ENCODE data around the gene KLHDC3. TPM values are rescaled to one million over a fixed set of nuclear protein-coding genes. Genes with fewer than 3 reads are reported as not detected.
A peak's percentile ranks its signal among the peaks of the same experiment; 100 is the strongest.
"Not testable (repeated sequence)": the region's sequence is repeated elsewhere in the genome, so short reads cannot be mapped to it uniquely, and the experiment has no call there.

The KLHDC3 gene
- total RNA-seq, 1 donor from 2014 or later = 154 TPM

GRCh38 chr6:43037706-43038105 is 23.7 kb downstream of the KLHDC3 start:
- Mint-ChIP-seq H3K36me3 (ENCODE audit: low read depth, unreplicated experiment) (peaks cover 39% of the 10 kb centered on the region), H3K4me3 (ENCODE audit: unreplicated experiment) (peak overlapping the region; percentile 47), H3K27me3 (ENCODE audit: unreplicated experiment) (peaks cover 4% of the 10 kb centered on the region), H3K4me1 (ENCODE audit: unreplicated experiment) (no peaks in the 10 kb centered on the region), H3K9me3 (ENCODE audit: unreplicated experiment) (no peaks in the 10 kb centered on the region), H3K27ac (ENCODE audit: unreplicated experiment) (no peak overlapping the region)
- no peak for DNase-seq (ENCODE audit: low spot score)
- TF ChIP-seq, protein P1, sequence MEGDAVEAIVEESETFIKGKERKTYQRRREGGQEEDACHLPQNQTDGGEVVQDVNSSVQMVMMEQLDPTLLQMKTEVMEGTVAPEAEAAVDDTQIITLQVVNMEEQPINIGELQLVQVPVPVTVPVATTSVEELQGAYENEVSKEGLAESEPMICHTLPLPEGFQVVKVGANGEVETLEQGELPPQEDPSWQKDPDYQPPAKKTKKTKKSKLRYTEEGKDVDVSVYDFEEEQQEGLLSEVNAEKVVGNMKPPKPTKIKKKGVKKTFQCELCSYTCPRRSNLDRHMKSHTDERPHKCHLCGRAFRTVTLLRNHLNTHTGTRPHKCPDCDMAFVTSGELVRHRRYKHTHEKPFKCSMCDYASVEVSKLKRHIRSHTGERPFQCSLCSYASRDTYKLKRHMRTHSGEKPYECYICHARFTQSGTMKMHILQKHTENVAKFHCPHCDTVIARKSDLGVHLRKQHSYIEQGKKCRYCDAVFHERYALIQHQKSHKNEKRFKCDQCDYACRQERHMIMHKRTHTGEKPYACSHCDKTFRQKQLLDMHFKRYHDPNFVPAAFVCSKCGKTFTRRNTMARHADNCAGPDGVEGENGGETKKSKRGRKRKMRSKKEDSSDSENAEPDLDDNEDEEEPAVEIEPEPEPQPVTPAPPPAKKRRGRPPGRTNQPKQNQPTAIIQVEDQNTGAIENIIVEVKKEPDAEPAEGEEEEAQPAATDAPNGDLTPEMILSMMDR (IDR thresholded peaks at IDR 0.05; ENCODE audit: unreplicated experiment) = no peak

GRCh38 chr6:43038727-43039126 is 24.7 kb downstream of the KLHDC3 start:
- H3K27ac Mint-ChIP-seq (ENCODE audit: unreplicated experiment) = peak overlapping the region; percentile 36
- H3K4me3 Mint-ChIP-seq (ENCODE audit: unreplicated experiment) = no peak overlapping the region
- no peaks in the 10 kb centered on the region for H3K4me1 Mint-ChIP-seq (ENCODE audit: unreplicated experiment)
- no peaks in the 10 kb centered on the region for H3K9me3 Mint-ChIP-seq (ENCODE audit: unreplicated experiment)
- peaks cover 38% of the 10 kb centered on the region for H3K36me3 Mint-ChIP-seq (ENCODE audit: low read depth, unreplicated experiment)
- H3K27me3 Mint-ChIP-seq (ENCODE audit: unreplicated experiment) = peaks cover 5% of the 10 kb centered on the region
- DNase-seq (ENCODE audit: low spot score) = no peak
- TF ChIP-seq, protein P1 (IDR thresholded peaks at IDR 0.05; ENCODE audit: unreplicated experiment) = no peak

DNA sequence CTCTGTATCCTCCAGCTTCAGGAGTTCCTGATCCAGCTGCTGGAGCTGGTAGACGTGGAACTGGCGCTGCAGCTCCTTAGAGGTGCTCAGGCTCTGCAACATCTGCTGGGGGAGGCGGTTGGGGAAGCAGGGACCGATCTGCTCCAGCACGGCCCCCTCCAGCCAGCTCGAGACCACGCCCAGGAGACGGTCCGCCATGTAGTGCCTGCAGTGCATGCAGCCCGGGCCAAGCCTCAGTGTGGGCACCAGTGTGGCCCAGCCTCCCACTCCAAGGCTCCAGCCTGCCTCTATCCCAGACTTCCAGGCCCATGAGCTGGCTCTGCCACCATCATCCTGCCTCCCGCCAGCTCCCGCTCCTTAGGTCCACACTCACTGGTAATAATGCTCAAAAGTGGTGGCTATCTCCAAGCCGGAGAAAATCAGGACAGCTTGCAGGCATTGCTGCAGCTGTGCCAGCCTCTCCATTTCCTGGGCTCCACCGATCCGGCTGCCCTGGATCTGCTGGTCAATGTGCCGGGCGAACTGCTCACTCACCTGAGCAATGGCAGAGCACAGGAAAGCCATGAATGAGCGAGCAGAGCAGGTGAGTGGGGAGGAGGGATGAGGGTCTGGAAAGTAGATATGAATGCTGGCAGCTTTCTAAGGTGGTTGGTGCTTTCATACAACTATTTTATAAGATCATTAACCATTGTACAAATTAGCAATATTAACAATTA is 26.7 kb downstream of the KLHDC3 start:
- Mint-ChIP-seq H3K9me3 (ENCODE audit: unreplicated experiment) (no peaks in the 10 kb centered on the region), H3K4me1 (ENCODE audit: unreplicated experiment) (no peaks in the 10 kb centered on the region), H3K36me3 (ENCODE audit: low read depth, unreplicated experiment) (peaks cover 51% of the 10 kb centered on the region), H3K27me3 (ENCODE audit: unreplicated experiment) (peaks cover 5% of the 10 kb centered on the region), H3K27ac (ENCODE audit: unreplicated experiment) (no peak overlapping the region), H3K4me3 (ENCODE audit: unreplicated experiment) (no peak overlapping the region)
- TF ChIP-seq, protein P1 (IDR thresholded peaks at IDR 0.05; ENCODE audit: unreplicated experiment) = no peak
- DNase-seq (ENCODE audit: low spot score) = no peak

GRCh38 chr6:43041475-43041874 is 27.4 kb downstream of the KLHDC3 start:
- Mint-ChIP-seq H3K36me3 (ENCODE audit: low read depth, unreplicated experiment) (peaks cover 58% of the 10 kb centered on the region), H3K4me3 (ENCODE audit: unreplicated experiment) (peak overlapping the region; percentile 42)
- H3K27me3 Mint-ChIP-seq (ENCODE audit: unreplicated experiment); H3K9me3 Mint-ChIP-seq (ENCODE audit: unreplicated experiment); H3K27ac Mint-ChIP-seq (ENCODE audit: unreplicated experiment); DNase-seq (ENCODE audit: low spot score); H3K4me1 Mint-ChIP-seq (ENCODE audit: unreplicated experiment): not testable (repeated sequence)

DNA sequence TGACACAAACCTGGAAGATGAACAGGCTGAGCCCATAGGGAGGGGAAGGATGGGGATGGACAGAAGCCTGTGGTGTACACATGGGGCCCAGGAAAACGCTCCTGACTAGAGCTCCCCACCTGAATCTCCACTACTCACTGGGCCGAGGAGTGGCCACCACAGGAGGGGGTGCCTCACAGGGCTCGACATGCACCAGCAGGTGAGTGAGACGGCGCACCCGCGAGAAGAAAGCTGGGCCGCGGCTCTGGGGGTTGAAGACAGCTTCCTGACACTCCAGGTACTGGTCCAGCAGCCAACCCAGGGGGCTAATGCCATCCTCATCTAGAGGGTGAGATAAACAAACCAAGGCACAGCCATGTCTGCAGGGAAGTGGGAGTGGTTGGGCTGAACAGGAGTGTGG is 29.3 kb downstream of the KLHDC3 start:
- no peak overlapping the region for H3K27ac Mint-ChIP-seq (ENCODE audit: unreplicated experiment)
- DNase-seq (ENCODE audit: low spot score) = no peak
- H3K27me3 Mint-ChIP-seq (ENCODE audit: unreplicated experiment) = peaks cover 13% of the 10 kb centered on the region
- no peak overlapping the region for H3K4me3 Mint-ChIP-seq (ENCODE audit: unreplicated experiment)
- peaks cover 52% of the 10 kb centered on the region for H3K36me3 Mint-ChIP-seq (ENCODE audit: low read depth, unreplicated experiment)
- TF ChIP-seq, protein P1 (IDR thresholded peaks at IDR 0.05; ENCODE audit: unreplicated experiment) = no peak
- no peaks in the 10 kb centered on the region for H3K9me3 Mint-ChIP-seq (ENCODE audit: unreplicated experiment)
- no peaks in the 10 kb centered on the region for H3K4me1 Mint-ChIP-seq (ENCODE audit: unreplicated experiment)
